HS-27A (cell line): ENCODE results near the gene PNLIP.

Experiments used
- DNase-seq: peaks from one replicate; pipeline ENCODE4 v3.0.0-alpha.2; 2012; ENCODE audit warnings: low read depth, missing footprints

PNLIP gene

DNA sequence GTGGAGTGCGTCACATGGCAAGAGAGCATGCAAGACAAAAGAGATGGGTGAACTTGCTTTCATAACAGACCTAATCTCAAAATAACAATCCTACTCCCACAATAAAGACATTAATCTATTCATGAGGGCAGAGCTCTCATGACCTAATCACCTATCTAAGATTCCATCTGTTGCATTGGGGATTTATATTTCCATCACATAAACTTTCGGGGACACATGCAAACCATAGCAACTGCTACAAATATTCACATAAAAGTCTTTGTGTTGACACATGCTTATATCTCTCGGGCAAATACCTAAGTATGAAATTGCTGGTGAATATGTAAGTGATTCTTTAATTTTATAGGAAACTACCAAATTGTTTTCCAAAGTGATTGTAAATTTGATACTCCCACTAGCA, 29.1 kb downstream of the PNLIP start:
- no peak for DNase-seq

DNA sequence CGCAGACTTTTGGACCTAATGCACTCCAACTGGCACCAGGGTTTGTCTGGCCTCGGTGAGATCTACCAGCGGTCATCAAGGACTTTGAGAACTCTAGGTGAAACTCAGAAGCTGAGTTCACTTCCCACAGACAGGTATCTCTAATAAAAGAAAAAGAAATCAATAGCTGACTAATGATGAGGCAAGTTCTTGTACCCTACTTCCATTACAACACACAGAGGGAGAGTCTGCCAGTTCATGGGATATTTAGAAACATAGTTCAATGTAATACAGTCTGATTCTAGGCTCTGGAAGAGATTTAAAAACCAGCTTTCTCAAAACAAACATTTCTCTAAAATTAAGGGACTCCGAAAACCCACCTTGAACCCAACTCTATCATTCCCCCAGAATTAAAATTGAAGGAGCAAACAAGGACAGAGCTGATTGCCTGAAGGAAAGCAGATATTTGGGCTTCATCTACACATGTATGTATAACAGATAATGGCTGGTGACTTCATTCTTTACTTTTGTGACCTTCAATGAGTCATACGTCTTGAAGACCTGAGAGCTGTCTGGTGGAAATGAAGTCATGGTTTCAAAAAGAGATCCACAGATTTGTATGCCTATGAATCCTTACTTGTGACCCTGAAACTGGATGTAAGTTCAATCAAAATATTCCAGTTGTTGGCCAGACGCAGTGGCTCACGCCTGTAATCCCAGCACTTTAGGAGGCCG, 42.3 kb downstream of the PNLIP start:
- DNase-seq, result no peak

DNA sequence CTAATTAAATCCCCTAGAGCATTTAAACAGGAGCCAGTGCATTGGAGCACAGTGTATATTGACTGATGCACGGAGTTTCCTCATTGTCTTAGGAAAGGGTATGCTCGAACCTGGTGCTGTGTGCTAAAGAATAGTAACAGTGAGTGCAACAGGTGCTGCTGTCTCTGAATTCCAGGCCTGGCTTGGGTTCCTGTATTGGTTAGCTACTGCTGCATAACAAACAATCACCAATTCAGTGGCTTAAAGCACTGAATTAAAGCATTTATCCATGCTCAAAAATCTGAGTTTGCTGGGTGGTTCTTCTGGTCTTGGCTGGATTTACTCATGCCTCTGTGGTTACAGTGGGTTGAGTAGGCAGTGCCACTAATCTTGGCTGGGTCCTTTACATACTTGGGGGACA, 43.3 kb downstream of the PNLIP start:
- no peak for DNase-seq

DNA sequence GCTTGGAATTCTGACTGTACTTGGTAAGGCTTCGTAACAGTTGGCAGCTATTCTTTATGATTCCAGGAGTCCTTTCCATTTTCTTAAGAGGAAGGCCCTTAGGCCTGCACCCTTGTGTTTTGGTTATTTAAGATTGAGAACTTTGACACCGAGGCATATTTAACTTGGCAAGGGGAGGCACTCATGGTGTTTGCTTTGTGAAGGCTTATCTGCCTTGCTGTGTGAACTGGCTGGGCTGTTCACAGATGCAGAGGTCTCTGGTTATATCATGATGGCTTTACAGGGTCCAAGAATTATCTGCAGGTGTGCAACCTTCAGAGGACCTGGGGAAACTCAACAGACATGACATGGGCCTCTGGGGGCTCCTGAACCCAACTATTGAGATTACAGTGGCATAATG, 44.2 kb downstream of the PNLIP start:
- no peak for DNase-seq

DNA sequence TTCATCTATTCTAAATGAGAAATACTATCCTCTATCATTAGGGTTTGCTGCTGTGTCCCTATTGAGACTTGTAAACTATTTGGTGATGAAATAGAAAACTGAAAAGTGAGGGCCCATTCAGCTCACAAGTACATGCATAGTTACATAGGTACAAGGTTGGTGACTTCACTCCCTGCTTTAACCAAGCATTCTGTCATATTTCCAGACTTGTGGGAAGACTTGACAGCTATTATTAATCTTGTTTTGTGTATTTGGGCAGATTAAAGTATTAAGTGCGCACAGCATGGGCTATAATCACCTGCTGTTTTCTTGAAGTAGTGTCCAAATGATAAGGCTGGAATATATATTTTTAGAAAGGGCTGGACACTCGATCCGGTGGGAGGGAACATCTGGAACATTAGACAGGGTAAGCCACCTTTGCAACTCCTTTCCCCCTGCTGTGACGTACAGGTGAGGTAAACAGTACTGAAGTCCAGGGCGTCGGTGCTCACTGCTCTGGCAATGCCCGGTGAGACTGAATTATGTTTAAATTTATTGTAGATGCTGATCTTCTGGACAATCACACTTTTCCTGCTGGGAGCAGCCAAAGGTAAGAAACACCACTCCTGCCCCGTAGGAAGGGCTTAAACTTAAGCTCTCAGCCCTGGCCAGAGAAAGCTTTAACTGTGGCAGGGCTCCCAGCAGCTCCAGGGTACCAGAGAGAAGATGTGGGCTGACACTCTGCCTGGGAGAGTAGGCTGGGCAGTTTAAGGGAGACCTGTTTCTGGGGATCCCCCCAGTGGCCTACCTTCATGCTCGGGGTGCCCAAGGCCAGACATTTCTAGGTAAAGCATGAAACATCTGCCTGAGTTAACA, 45.1 kb downstream of the PNLIP start, which contains the start of gene PNLIPRP1:
Gene PNLIPRP1, plus strand, starts transcription at position 370 of the 855 bp plus-strand sequence. Its CDS starts 171 bp downstream, at position 541.
- DNase-seq, result no peak

DNA sequence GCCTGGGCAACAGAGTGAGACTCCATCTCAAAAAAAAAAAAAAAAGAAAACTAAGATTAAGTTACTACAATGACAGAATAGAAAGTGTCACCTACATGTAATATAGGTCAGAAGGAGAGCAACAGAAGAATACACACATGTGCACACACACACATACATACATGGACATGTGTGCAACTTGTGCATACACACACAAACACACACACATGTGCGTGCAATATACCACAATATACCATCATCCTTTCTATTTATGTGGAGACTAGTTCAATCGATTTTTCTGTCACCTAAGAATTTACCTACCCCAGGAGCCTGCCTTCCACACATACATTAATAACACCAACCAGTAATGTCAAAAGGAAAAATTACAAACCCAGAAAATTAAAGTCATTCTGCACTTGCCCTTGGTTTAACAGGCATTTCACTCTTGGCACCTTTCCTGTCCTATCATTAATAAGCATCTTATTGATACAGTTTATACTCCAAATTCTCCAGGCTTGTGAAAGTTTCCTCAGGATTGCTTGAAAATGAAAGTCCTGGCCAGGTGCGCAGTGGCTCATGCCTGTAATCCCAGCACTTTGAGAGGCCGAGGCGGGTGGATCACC, 47.5 kb downstream of the PNLIP start:
- DNase-seq, result no peak

DNA sequence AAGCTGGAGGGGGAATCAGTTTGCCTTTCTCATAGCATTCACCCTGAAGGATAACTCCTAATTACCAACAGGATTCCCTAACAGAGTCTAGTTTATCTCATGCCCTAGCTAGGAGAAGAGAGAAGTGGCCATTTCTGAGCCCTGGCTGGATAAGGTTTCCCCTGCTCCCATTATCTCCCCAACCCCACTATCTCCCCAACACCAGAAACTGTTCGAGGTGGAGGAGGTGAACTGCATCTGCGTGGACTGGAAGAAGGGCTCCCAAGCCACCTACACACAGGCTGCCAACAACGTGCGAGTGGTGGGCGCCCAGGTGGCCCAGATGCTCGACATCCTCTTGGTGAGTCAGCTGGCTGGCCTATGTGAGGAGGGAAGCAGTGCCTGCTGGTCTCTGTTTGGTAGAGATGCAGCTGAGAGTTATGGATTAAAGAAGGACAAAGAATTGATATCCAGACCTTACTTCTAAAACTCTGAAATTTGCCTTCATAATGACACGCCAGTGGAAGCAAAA, 48.8 kb downstream of the PNLIP start:
- DNase-seq, result no peak

DNA sequence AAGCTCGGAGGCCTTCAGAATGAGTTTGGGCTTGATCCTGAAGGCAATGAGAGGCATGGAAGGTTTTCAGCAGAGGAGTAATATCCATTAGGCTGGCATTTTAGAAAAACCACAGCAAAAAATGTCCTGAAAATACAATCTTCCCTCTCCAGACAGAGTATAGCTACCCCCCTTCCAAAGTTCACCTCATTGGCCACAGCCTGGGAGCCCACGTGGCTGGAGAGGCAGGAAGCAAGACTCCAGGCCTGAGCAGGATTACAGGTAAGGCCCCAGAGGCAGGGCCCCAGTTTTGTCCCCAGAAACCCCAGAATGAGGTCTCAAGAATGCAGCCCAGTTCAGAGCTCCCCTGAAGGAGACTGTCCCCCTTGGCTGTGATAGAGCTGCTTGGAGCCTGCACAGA, 50.3 kb downstream of the PNLIP start:
- DNase-seq, result no peak

DNA sequence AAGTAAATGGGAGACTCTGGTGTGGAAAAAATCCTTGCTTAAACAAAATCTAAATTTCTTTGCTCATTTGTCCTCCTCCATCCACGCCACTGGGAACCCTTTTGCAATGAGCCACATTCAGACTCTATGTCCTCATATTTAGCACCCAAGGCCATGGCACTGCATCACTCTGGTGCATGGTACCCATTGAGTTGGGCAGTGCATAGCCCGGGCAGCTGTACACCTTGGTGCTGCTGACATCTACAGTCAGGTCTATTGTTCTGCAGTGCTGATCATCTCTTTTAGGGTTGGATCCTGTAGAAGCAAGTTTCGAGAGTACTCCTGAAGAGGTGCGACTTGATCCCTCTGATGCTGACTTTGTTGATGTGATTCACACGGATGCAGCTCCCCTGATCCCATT, 51.8 kb downstream of the PNLIP start:
- no peak for DNase-seq

DNA sequence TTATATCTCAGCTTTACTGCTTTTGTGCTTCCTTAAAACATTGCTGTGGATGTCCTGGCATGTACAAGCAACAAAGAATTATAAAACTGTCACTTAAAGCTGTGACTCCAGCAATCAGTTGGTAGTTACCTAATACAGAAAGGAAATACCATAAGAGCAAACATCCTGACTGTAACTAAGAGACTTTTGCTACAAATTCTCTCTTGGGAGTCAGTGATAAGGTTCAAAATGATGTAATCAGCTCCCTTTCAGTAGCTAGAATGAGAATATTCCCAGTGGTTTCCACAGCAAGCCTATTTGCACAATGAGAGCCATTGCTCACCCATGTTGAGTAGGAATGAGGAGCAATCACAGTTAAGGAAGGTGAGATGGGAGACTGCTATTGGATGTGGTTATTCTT, 52.6 kb downstream of the PNLIP start:
- DNase-seq, result no peak

DNA sequence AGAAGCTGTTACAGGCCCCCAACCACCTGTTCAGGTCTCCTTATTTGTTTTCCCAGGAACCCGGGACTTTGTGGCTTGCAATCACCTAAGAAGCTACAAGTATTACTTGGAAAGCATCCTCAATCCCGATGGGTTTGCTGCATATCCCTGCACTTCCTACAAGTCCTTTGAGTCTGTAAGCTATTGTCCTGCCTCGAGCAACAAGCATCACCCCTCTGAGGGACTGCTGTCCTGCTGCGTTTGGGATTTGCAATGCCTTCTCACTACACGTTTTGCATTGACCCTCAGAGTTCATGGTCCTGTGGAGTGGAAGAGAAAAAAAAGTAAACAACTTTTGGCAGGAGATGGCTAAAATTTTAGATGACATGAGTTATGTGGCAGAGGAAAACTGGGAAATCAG, 54.3 kb downstream of the PNLIP start:
- no peak for DNase-seq

DNA sequence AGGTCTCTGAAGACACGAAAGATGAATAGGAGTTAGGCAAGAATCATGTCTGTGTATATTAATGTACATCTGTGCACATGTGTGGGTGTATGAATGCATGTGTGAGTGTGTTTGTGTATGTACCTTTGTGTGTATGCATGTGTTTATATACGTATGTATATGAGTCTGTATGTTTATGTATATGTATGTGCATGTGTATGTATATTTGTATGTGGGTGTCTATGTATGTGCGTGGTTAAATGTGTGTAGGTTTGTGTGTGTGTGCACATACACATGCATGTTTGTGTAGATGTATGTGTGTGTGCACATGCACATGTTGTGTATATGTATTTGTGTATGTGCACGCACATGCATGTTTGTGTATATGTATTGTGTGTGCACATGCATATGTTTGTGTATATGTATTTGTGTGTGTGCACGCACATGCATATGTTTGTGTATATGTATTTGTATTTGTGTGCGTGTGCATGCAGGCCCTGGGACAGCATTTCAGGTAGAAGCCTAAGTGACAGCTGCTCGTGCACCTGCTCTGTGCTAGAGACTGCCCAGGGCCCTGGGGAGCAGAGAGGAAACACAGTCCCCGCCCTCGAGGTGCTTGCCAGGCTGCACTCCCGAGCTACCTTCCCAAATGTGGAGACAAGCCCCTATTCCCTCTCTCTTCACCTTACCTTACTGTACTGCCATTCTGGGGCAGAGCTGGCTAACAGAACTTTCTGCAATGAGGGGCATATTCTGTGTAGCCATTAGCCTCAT, 57.1 kb downstream of the PNLIP start:
- no peak for DNase-seq

DNA sequence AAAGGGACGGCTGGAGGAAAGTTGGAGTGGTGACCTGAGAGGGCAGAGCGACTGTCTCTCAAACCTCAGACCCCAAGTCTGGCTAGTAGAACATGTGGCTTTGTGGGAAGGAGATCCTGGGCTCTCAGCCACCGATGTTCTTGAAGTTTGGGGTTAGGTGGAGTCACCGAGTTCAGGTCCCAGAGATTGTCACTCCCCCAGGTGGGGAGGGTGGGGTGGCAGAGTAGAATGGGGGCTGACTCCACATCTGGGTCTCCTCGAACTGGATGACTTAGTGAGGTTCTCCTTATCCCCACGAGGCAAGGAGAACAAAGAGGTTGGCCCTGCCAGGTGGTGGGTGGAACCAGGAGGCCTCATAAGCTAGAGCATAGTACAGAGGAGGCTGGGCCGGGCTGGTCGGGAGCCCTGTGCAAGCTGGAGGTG, 60.3 kb downstream of the PNLIP start:
- DNase-seq, result no peak

DNA sequence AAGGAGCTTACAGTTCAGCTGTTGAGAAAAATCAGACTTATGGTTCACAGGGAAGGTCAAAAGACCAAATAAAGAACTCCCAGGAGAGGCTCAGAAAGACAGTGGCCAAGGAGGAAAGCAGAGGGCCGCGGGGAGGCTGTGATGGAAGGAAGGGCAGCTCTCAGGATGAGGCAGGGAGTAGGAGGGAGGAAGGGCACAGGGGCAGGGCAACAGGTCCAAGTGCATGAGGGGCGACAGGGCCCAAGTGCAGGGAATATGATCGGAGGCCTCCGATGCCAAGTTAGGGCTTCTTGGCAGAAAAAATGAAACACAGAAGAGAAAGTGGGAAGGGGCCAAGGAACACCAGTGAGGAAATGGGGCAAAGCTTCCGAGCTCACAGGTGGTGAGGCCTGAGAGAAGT, 61.6 kb downstream of the PNLIP start:
- DNase-seq, result no peak

DNA sequence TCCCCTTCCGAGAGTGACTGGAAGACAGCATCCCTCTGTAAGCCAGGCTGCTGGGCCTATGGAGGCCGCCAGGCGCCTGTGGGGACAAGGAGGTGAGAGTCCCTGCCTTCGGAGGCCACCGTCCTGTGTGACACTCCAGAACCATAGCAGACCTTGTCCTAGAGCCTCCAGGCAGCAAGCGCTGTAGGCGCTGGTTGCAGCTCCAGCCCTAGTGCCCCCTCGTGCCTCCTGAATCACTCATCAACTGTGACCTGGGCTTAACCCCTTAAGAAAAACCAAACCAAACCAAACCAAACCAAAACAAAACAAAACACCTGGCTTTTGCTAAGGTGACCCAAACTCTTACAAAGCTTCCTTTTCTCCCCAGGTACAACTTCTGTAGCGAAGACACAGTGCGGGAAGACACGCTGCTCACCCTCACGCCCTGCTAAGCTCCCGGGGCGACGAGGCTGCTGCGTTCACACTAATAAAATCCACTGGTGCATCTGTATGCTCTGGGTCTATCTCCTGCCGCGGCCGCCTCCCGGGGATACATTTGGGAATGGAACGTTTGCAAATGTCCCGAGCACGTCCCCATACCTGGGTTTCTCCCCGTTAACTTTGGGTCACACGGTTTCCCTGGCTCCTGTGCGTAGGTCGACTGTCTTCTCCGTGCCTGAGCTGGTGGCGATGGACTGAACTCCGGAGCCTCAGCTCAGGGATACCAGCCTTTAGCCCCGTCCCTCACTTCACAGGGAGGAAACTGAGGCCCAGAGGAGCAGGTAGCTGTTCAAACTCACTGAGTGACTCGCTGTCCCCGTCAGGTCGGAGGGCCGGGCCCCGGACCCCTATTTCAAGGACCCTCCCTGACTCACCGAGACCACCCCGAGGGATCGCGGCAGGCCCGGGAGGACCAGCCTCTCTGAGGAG, 63.2 kb downstream of the PNLIP start:
- DNase-seq, result no peak

DNA sequence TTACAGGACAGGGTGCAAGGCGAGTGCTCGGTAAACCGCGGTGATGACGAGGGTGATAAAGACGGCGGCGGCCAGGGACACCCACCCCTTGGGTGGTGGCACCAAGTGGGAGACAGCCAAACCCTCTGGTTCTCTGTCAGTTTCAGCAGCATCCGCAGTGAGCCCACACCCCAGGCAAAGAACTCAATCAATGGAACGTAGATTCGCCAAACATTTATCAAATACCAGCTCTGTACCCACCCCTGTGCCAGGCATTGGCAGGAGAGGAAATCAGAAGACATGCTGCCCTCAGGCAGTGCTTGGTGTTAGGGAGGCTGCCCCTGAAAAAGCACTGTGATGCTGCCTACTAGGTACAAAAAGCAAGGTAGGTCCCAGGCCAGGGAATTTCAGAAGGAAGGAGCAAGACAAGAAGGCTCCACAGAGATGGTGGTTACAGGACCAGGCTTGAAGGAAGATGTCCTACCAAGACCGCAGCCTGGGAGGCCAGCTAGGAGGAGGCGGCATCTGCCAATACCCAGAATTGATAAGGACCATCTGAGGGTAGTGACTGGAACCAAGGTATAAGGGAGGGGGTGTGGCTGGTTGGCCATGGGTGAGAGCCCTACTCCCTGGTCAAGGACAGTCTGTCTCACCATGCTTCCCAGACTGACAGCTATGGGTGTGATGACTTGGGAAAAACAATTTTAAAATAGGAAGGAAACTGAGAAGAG, 64.9 kb downstream of the PNLIP start:
- DNase-seq, result no peak

DNA sequence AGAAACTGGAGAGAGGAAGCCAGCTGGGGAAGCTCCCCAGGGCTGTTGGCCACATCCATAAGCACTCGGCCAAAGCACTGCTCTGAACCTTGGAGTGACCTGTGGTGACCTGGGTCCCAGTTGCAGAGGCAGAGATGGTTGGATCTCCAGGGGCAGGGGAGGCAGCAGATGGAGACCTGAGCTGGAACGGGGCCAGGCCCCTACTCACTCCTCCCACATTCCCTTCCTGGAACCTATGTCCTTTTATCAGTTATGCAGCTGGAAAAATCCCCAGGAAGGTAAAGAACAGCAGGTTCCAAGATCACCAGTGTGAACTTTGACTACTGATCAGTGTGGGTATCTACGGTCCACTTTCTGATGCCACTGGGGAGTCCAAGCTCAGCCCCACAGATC, 65.4 kb downstream of the PNLIP start:
- no peak for DNase-seq

DNA sequence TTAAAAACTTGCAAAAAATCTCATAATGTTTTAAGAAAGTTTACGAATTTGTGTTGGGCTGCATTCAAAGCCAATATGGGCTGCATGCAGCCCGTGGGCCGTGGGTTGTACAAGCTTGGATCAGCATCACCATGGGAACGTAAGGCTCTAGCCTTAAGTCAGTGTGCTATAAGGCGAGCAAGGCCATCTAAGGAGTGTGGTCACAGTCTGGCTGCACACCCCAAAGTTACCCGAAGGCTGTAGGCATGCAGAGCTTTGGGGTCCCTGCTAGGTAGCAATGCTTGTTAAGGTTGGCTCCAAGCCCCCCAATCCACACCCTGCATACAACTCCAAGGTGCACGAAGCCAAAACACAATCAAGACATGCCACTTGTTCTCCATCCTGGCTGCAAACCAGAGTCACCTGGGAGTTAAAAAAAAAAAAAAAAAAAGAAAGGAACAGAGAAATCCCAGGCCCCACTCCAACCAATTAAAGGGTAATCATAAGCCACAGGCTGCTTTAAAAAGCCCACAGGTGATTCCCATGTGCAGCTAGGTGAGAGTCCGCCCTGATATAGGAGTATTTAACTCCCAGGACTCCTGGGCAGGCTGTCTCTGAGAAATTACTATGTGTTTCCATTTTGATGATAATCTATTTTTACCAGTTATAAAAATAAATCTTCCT, 66.5 kb downstream of the PNLIP start:
- no peak for DNase-seq

DNA sequence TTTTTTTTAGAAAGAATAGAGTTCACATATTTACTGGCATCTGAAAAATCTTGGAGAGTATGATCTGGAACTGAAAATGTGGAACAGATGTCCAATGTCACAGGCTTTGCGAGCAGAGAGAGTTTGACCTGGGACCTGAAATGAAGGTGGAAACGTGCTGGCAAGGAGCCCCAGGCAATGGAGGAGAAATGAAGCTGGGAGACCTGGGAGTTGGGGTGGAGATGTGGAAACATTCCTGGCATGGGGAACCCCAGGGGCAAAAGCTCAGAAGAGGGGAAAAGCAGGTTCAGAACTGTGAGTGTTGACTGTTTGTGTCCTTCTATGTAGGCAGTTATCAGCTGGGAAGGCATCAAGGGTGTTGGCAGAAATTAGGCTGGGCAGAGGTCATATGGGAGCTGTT, 67.7 kb downstream of the PNLIP start:
- no peak for DNase-seq

DNA sequence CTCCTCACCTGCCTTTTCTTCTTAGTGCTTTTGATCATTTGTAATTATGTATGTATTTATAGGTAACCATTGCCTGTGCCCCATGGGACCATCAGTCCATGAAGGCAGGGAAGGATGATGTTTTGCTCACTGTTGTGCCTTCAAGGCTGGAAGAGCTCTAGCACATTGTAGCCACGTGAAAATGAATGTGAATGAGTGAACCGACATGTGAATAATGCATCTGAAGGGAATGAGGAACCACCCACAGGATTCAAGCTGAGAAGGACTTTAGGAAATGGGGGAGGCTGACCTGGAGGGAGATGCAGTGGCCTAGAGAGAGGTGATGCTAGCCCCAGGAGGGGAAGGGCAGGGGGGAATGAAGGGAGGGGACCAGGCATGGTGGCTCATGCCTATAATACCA, 69.1 kb downstream of the PNLIP start:
- no peak for DNase-seq
